Measurements from ENCODE around the gene NEK4.
"Not testable (repeated sequence)": the region's sequence is repeated elsewhere in the genome, so short reads cannot be mapped to it uniquely, and the experiment has no call there.

NEK4 gene

DNA sequence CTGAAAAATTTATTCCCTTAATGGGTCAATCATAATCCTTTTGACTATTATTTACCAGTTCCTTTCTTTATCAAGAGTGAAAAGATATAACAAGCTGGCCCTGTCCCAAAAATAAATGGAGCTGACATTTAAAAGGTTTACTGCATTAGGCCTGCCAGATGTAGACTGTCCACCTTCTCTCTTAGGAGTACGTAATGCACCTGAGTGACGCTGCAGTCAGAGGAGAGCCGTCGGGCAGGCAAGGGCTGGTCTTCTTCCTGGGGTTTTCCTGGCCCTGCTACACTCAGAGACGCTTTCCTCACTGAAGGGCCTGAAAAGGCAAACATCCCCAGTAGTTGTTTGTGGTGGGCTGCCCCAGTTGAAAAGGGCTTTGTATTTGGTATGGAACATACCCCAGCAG is 27.6 kb downstream of the NEK4 start:
- DNase-seq (ENCODE audit: low read depth in 1 of 2, low spot score in 1 of 2), result no peak

DNA sequence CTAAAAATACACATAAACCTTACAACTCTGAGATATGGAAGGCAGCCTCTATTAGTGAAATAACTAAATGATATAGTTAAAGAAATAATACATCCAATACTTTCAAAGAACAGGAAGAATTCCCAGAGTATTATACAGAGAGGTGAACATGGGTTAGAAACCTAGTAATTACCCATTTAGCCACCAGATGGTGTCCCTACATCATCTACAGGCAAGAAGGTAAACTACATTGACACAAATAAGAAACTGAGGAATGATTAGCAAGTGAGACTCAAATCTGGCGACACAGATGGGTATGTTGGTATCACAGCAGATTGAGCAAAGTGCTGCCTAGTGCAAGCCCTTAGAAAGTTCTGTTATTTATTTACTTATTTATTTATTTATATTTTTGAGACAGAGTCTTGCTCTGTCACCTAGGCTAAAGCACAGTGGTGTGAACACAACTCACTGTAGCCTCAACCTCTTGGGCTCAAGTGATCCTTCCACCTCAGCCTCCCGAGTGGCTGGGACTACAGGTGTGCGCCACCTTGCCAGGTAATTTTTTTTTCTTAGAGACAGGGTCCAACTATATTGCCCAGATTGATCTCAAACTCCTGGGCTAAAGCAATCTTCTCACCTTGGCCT is 28.2 kb downstream of the NEK4 start:
- DNase-seq (ENCODE audit: low read depth in 1 of 2, low spot score in 1 of 2), result no peak

DNA sequence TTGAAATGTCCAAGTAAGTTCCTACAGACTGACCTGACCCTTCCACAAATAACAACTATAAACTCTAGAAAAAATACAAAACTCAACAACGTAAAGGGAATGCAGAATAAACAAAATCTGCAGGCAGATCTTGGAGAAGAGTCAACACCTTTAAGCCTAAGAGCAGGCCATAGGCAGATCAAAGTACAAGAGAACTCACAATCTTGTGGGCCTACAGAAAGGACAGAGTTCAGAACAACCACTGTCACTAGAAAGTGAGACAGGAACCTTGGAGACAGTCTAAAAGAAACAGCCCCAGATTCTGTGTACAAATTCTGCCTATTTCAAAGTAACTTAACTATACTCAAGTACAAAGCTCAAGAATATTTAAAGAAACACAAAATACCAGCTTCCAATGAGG is 31.0 kb downstream of the NEK4 start:
- DNase-seq (ENCODE audit: low read depth in 1 of 2, low spot score in 1 of 2), result no peak

GRCh38 chr3:52733256-52733891 is 37.4 kb downstream of the NEK4 start:
- DNase-seq (ENCODE audit: low read depth in 1 of 2, low spot score in 1 of 2), result no peak

DNA sequence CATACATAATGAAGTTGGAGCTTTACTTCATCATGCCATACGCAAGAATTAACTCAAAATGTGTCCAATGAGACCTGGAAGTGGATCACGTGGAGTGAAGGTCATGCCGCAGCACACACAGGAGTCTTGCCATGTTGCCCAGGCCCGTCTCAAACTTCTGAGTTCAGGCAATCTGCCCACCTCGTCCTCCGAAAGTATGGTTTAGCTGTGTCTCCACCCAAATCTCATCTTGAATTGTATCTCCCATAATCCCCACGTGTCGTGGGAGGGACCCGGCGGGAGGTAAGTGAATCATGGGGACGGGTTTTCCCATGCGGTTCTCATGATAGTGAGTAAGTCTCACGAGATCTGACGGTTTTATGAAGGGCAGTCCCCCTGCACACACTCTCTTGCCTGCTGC is 39.1 kb downstream of the NEK4 start:
- no peak for DNase-seq (ENCODE audit: low read depth in 1 of 2, low spot score in 1 of 2)

- no peak for DNase-seq (ENCODE audit: low read depth in 1 of 2, low spot score in 1 of 2)
Measured at GRCh38 chr3:52730681-52731080, 40.1 kb downstream of the NEK4 start.

DNA sequence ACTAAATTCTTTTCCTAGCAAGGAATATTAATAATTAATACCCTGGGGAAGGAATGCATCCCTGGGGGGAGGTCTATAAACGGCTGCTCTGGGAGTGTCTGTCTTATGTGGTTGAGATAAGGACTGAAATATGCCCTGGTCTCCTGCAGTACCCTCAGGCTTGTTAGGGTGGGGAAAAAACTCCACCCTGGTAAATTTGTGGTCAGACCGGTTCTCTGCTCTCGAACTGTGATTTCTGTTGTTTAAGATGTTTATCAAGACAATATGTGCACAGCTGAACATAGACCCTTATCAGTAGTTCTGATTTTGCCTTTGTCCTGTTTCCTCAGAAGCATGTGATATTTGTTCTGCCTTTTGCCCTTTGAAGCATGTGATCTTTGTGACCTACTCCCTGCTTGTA is 42.0 kb downstream of the NEK4 start:
- DNase-seq (ENCODE audit: low read depth in 1 of 2, low spot score in 1 of 2), result not testable (repeated sequence)

DNA sequence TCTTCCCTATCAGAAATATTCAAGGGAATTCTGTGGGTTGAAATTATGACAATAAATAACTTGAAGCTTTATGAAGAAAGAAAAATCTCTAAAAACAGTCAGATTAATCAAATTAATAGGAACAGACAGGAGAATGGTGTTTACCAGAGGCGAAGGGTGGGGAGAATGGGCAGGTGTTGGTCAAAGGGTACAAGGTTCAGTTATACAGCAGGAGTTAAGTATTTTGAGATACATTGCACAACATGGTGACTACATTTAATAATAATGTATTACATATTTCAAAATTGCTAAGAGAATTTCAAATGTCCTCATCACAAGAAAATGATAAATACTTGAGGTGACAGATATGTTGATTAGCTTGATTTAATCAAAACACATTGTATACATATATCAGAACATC is 46.2 kb downstream of the NEK4 start:
- no peak for DNase-seq (ENCODE audit: low read depth in 1 of 2, low spot score in 1 of 2)

GRCh38 chr3:52723935-52724334 is 46.8 kb downstream of the NEK4 start:
- DNase-seq (ENCODE audit: low read depth in 1 of 2, low spot score in 1 of 2), result no peak

- DNase-seq (ENCODE audit: low read depth in 1 of 2, low spot score in 1 of 2), result no peak
Measured at GRCh38 chr3:52722491-52722890, 48.2 kb downstream of the NEK4 start.

DNA sequence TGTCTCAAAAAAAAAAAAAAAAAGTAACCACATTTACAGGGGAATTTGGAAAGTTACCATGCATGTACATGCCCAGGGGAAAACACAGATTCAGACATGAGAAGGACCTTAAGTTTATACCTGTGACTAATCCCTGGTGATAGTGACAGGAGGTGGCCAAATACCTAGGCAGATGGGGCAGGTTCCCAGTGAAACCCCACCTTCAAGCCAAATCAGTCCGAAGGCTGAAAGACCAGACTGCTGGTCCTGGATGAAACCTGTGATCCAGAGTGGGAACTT is 49.1 kb downstream of the NEK4 start:
- DNase-seq (ENCODE audit: low read depth in 1 of 2, low spot score in 1 of 2), result no peak

DNA sequence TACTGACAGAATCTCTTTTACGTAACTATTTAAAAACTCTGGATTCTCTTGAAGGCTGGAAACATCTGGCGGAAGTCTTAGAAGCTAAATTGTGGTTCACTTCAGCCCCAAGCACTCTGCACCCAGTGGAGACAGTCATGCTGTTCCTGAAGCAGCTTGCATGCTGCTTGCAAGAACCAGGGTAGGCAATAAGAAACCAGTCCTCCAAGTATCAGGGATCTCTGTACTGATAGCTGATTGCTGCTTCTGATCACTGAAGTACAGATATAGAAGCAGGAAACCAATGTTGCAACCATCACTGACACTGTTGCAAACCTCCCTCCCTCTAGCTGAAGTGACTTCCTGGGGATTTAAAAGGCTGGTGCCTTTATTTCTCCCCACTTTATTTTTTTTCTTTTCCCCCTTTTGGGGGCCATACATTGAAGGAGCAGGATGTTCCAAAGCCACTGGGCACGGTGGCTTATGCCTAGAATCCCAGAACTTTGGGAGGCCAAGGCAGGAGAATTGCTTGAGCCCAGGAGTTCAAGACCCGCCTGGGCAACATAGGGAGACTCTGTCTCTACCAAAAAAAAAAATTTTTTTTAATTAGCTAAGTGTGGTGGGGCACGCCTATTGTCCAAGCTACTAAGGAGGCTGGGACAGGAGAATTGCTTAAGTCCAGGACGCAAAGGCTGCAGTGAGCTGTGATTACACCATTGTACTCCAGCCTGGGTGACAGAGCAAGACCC is 49.6 kb downstream of the NEK4 start:
- DNase-seq (ENCODE audit: low read depth in 1 of 2, low spot score in 1 of 2), result no peak

DNA sequence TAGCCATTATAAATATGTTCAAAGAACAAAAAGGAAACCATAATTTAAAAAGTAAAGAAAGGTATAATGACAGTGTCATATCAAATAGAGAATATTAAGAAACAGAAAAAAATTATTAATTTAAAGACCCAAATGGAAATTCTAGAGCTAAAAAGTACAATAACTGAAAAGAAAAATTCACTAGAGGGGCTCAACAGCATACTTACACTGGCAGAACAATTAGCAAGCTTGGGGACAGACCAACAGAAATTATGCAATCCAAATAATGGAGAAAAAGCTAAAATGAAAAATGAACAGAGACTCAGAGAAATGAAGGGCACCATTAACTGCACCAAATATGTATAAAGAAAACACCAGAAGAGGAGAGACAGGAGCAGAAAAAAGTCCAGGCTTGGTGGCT is 51.1 kb downstream of the NEK4 start:
- DNase-seq (ENCODE audit: low read depth in 1 of 2, low spot score in 1 of 2), result no peak

- DNase-seq (ENCODE audit: low read depth in 1 of 2, low spot score in 1 of 2), result no peak
Measured at GRCh38 chr3:52715714-52716305, 54.9 kb downstream of the NEK4 start.

- no peak for DNase-seq (ENCODE audit: low read depth in 1 of 2, low spot score in 1 of 2)
Measured at GRCh38 chr3:52714335-52715302, 56.1 kb downstream of the NEK4 start.

DNA sequence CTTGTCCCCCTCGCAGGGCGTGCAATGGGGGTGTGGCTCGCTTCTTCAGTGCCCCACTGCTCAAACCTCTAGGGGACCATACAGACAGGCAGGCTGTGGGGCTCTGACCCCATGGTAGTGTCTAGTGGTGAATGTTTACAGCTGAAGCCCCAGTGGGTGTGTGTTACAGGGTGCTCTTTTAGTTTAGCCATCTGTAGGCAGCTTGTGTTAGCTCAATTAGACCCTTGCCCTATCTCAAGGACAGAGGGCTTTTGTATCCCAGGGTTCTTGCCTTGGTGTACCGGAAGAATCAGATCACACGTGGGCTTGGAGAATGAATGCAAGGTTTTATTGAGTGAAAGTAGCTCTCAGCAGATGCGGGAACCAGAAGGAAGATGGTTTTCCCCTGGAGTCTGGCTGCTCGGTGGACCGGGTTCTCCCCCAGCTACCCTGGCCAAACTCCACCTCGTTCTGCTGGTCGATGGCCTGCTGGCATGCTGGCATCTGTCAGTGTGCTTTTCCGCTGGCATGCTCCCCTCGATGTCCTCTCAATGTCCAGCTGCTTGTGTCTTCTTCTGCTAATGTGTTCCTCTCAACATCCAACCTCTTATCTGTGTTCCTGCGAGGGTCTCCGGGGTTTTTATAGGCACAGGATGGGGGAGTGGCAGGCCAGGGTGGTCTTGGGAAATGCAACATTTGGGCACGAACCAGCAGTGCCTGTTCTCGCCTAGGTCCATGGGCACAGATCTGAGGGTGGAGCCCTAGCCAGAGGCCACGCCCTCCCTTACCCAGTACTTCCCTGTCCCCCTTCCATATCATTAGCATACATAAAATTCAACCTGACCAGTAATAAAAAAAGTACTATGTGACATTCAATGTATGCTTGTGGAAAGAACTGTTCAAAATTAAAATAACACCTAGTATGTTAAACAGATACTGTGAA is 58.2 kb downstream of the NEK4 start:
- DNase-seq (ENCODE audit: low read depth in 1 of 2, low spot score in 1 of 2), result no peak

- no peak for DNase-seq (ENCODE audit: low read depth in 1 of 2, low spot score in 1 of 2)
Measured at GRCh38 chr3:52710512-52710911, 60.2 kb downstream of the NEK4 start.

GRCh38 chr3:52707585-52707984 is 63.2 kb downstream of the NEK4 start:
- DNase-seq (ENCODE audit: low read depth in 1 of 2, low spot score in 1 of 2), result no peak

DNA sequence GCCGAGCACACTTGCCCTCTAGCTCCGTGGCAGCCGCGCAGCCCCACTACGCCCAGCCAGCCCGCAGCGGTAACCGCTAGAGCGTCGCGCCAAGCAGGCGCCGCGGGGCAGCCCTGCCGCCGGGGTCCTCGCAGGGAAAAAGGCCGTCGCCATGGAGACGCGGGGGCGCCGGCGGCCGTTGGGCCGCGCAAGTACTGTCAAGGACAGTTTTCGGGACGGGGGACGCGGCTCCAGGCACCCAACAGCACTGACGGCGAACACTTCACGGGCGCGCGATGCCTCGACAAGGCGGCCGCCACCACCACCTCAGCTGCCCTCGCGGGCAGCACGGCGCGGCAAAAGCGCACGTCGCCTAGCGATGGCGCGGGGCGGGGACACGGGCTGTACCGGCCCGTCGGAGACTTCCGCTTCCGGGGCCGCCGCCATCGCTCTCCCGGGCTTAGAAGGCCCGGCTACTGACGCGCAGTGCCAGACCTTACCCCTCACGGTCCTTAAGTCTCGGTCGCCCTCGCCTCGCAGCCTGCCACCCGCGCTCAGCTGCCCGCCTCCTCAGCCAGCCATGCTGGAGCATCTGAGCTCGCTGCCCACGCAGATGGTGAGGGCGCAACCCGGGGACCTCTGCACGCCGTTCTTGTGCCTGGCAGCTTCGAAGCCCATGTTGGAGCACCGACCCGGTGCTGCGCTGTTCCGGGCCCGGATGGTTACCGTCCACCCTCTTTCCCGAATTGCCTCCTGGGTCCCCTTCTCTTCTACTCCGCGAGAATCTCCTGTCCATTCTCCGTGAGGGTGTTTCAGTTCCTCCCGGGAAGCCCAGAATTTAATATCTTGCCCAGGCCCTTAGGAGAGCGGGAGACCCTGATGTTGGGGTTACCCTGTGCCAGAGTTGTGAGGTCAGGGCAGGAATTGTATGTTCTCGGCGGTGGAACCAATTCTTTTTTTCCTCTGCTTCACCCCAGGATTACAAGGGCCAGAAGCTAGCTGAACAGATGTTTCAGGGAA is 64.8 kb downstream of the NEK4 start, which contains the start of the genes GLT8D1 and SPCS1:
GLT8D1 (minus strand) TSS at position 104 of the 999 bp plus-strand sequence. CDS start 5,331 bp downstream, outside the sequence.
SPCS1 (plus strand) TSS at position 419 of the 999 bp plus-strand sequence; CDS start at position 560, 141 bp downstream.
- DNase-seq (ENCODE audit: low read depth in 1 of 2, low spot score in 1 of 2), result peak; percentile 76 to 78

Data from stimulated activated CD4-positive, alpha-beta T cell treated with anti-CD3 and anti-CD28 coated beads, Interleukin-15, amount 100 ng/mL, for 1 hour (primary cell).